SK-N-SH (cell line): ENCODE measurements around the gene ZKSCAN3.

ENCODE experiments used
- EZH2phosphoT487 ChIP-seq: fragments of 200-600 bp; sonication (generic); IDR thresholded peaks from 2 replicates; pipeline ENCODE4 v1.6.1; 2017; ENCODE audit warnings: low read depth, mixed run types, mild to moderate bottlenecking, antibody characterized with exemption, moderate library complexity, borderline replicate concordance
- FOXM1 ChIP-seq: IDR thresholded peaks from 2 replicates; pipeline ENCODE4 v1.4.0; 2012; ENCODE audit warnings: low read depth, mild to moderate bottlenecking
- GABPA ChIP-seq: IDR thresholded peaks from 2 replicates; pipeline ENCODE4 v1.4.0; 2012; ENCODE audit warnings: low read depth, mild to moderate bottlenecking
- JUND ChIP-seq: IDR thresholded peaks from 2 replicates; pipeline ENCODE4 v1.4.0; 2012
- NFIC ChIP-seq: IDR thresholded peaks from 2 replicates; pipeline ENCODE4 v1.4.0; 2012; ENCODE audit warnings: borderline replicate concordance
- POLR2AphosphoS5 ChIP-seq: IDR thresholded peaks from 2 replicates; pipeline ENCODE4 v1.6.1; 2012; ENCODE audit warnings: low read depth, low read length
- RAD21 ChIP-seq: IDR thresholded peaks from 2 replicates; pipeline ENCODE4 v1.6.1; 2012; ENCODE audit warnings: mild to moderate bottlenecking, low read length
- TAF1 ChIP-seq: IDR thresholded peaks from 2 replicates; pipeline ENCODE4 v1.6.1; 2012; ENCODE audit warnings: low read depth, mild to moderate bottlenecking, low read length, moderate library complexity, borderline replicate concordance
- TEAD4 ChIP-seq: IDR thresholded peaks from 2 replicates; pipeline ENCODE4 v1.4.0; 2012; ENCODE audit warnings: mild to moderate bottlenecking, borderline replicate concordance; ENCODE audit not compliant: insufficient read depth
- TF ChIP-seq, protein P1 (sequence below): IDR thresholded peaks from 2 replicates; pipeline ENCODE4 v1.4.0; 2012; ENCODE audit warnings: low read depth
- TF ChIP-seq, protein P2 (sequence below): fragments of 150-350 bp; IDR thresholded peaks from 2 replicates; pipeline ENCODE4 v1.6.1; 2017; ENCODE audit warnings: antibody characterized with exemption, low read length, low read depth, borderline replicate concordance
- TF ChIP-seq, protein P3 (sequence below): fragments of 200-600 bp; sonication (generic); IDR thresholded peaks from 2 replicates; pipeline ENCODE4 v1.6.1; 2017; ENCODE audit warnings: antibody characterized with exemption, mild to moderate bottlenecking, moderate library complexity
- TF ChIP-seq, protein P4 (sequence below): IDR thresholded peaks from 2 replicates; pipeline ENCODE4 v1.6.1; 2012; ENCODE audit warnings: mild to moderate bottlenecking, low read depth, low read length, moderate library complexity

- TF ChIP-seq, protein P1, sequence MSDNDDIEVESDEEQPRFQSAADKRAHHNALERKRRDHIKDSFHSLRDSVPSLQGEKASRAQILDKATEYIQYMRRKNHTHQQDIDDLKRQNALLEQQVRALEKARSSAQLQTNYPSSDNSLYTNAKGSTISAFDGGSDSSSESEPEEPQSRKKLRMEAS: no peak
- TF ChIP-seq EZH2phosphoT487 (no peak), GABPA (no peak), POLR2AphosphoS5 (no peak), RAD21 (no peak), TAF1 (no peak), NFIC (no peak), JUND (no peak), FOXM1 (no peak), TEAD4 (no peak)
- TF ChIP-seq, protein P2, sequence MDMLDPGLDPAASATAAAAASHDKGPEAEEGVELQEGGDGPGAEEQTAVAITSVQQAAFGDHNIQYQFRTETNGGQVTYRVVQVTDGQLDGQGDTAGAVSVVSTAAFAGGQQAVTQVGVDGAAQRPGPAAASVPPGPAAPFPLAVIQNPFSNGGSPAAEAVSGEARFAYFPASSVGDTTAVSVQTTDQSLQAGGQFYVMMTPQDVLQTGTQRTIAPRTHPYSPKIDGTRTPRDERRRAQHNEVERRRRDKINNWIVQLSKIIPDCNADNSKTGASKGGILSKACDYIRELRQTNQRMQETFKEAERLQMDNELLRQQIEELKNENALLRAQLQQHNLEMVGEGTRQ: no peak
- TF ChIP-seq, protein P3, sequence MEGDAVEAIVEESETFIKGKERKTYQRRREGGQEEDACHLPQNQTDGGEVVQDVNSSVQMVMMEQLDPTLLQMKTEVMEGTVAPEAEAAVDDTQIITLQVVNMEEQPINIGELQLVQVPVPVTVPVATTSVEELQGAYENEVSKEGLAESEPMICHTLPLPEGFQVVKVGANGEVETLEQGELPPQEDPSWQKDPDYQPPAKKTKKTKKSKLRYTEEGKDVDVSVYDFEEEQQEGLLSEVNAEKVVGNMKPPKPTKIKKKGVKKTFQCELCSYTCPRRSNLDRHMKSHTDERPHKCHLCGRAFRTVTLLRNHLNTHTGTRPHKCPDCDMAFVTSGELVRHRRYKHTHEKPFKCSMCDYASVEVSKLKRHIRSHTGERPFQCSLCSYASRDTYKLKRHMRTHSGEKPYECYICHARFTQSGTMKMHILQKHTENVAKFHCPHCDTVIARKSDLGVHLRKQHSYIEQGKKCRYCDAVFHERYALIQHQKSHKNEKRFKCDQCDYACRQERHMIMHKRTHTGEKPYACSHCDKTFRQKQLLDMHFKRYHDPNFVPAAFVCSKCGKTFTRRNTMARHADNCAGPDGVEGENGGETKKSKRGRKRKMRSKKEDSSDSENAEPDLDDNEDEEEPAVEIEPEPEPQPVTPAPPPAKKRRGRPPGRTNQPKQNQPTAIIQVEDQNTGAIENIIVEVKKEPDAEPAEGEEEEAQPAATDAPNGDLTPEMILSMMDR: no peak
- TF ChIP-seq, protein P4, sequence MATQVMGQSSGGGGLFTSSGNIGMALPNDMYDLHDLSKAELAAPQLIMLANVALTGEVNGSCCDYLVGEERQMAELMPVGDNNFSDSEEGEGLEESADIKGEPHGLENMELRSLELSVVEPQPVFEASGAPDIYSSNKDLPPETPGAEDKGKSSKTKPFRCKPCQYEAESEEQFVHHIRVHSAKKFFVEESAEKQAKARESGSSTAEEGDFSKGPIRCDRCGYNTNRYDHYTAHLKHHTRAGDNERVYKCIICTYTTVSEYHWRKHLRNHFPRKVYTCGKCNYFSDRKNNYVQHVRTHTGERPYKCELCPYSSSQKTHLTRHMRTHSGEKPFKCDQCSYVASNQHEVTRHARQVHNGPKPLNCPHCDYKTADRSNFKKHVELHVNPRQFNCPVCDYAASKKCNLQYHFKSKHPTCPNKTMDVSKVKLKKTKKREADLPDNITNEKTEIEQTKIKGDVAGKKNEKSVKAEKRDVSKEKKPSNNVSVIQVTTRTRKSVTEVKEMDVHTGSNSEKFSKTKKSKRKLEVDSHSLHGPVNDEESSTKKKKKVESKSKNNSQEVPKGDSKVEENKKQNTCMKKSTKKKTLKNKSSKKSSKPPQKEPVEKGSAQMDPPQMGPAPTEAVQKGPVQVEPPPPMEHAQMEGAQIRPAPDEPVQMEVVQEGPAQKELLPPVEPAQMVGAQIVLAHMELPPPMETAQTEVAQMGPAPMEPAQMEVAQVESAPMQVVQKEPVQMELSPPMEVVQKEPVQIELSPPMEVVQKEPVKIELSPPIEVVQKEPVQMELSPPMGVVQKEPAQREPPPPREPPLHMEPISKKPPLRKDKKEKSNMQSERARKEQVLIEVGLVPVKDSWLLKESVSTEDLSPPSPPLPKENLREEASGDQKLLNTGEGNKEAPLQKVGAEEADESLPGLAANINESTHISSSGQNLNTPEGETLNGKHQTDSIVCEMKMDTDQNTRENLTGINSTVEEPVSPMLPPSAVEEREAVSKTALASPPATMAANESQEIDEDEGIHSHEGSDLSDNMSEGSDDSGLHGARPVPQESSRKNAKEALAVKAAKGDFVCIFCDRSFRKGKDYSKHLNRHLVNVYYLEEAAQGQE: no peak
These were observed 58.5 kb downstream of the ZKSCAN3 start for GRCh38 chr6:28408076-28408802.
